ENCODE measurements around the gene NKRF. TPM values are rescaled to one million over a fixed set of nuclear protein-coding genes. Genes with fewer than 3 reads are reported as not detected.

The NKRF gene
- total RNA-seq, 2 experiments from 2014 or later = 13.8 to 14.7 TPM

- Mint-ChIP-seq H3K36me3 (ENCODE audit: low read depth) (peaks cover 10% of the 10 kb centered on the region), H3K9me3 (no peaks in the 10 kb centered on the region), H3K27ac (peak overlapping the region; percentile 83), H3K4me3 (peak overlapping the region; percentile 92), H3K4me1 (peaks cover 38% of the 10 kb centered on the region), H3K27me3 (peaks cover 9% of the 10 kb centered on the region)
- DNase-seq = no peak
- ChIA-PET POLR2A (interaction anchor here (1.0 to 3.2 kb wide), 12 partner anchors 9 to 248 kb away, joined by 3 to 22 read pairs (median 8); partner anchors contain the start of genes SEPTIN6, SLC25A5 and UPF3B), CTCF (interaction anchor here (0.7 to 3.6 kb wide), 4 partner anchors 11 to 150 kb away, joined by 3 to 17 read pairs (median 4); no protein-coding TSS in a partner anchor)
Measured at GRCh38 chrX:119604766-119605463, 1.3 kb downstream of the NKRF start.

GRCh38 chrX:119602701-119603255 is 3.4 kb downstream of the NKRF start:
- H3K4me3 Mint-ChIP-seq = no peak overlapping the region
- CTCF ChIA-PET = interaction anchor here (1.4 to 3.6 kb wide), 2 partner anchors 126 to 178 kb away, joined by 3 to 17 read pairs; no protein-coding TSS in a partner anchor
- no peak for DNase-seq
- H3K27ac Mint-ChIP-seq = no peak overlapping the region
- H3K27me3 Mint-ChIP-seq = no peaks in the 10 kb centered on the region
- peaks cover 41% of the 10 kb centered on the region for H3K4me1 Mint-ChIP-seq
- no peaks in the 10 kb centered on the region for H3K9me3 Mint-ChIP-seq
- H3K36me3 Mint-ChIP-seq (ENCODE audit: low read depth) = peaks cover 10% of the 10 kb centered on the region
- POLR2A ChIA-PET = interaction anchor here (0.9 to 1.5 kb wide), 2 partner anchors 88 to 134 kb away, joined by 3 to 5 read pairs; no protein-coding TSS in a partner anchor

- no peak for DNase-seq
- Mint-ChIP-seq H3K27ac (no peak overlapping the region), H3K36me3 (ENCODE audit: low read depth) (peaks cover 26% of the 10 kb centered on the region), H3K4me3 (no peak overlapping the region), H3K9me3 (no peaks in the 10 kb centered on the region), H3K4me1 (peaks cover 4% of the 10 kb centered on the region), H3K27me3 (no peaks in the 10 kb centered on the region)
- POLR2A ChIA-PET = interaction anchor here (1.1 to 1.4 kb wide), 2 partner anchors 11 to 15 kb away, joined by 3 to 8 read pairs; no protein-coding TSS in a partner anchor
- CTCF ChIA-PET = no interaction called here
Measured at GRCh38 chrX:119589810-119590209, 16.4 kb downstream of the NKRF start.

- Mint-ChIP-seq H3K27me3 (no peaks in the 10 kb centered on the region), H3K9me3 (no peaks in the 10 kb centered on the region), H3K27ac (peak overlapping the region; percentile 4), H3K36me3 (ENCODE audit: low read depth) (peaks cover 4% of the 10 kb centered on the region), H3K4me3 (no peak overlapping the region), H3K4me1 (peaks cover 14% of the 10 kb centered on the region)
- CTCF ChIA-PET = interaction anchor here (1.1 to 1.3 kb wide), 3 partner anchors 10 to 178 kb away, joined by 3 read pairs; no protein-coding TSS in a partner anchor
- no peak for DNase-seq
- POLR2A ChIA-PET = interaction anchor here (0.5 to 1.6 kb wide), 7 partner anchors 9 to 170 kb away, joined by 3 to 8 read pairs (median 3); partner anchors contain the start of genes NKRF, STEEP1 and UBE2A
Measured at GRCh38 chrX:119583431-119584059, 22.7 kb downstream of the NKRF start.

- Mint-ChIP-seq H3K4me1 (peaks cover 31% of the 10 kb centered on the region), H3K27ac (no peak overlapping the region), H3K27me3 (no peaks in the 10 kb centered on the region), H3K9me3 (no peaks in the 10 kb centered on the region), H3K36me3 (ENCODE audit: low read depth) (peaks cover 11% of the 10 kb centered on the region), H3K4me3 (no peak overlapping the region)
- ChIA-PET CTCF (no interaction called here), POLR2A (interaction anchor here (0.8 to 1.7 kb wide), 4 partner anchors 10 to 196 kb away, joined by 3 to 5 read pairs (median 4); partner anchors contain the start of gene NKRF)
- DNase-seq = no peak
Measured at GRCh38 chrX:119579414-119579813, 26.8 kb downstream of the NKRF start.

GRCh38 chrX:119574394-119575266 is 31.6 kb downstream of the NKRF start, which contains the start of gene UBE2A:
Gene UBE2A (plus strand): TSS chrX:119574563. CDS start chrX:119574712, 149 bp downstream.
- H3K4me1 Mint-ChIP-seq = peaks cover 30% of the 10 kb centered on the region
- ChIA-PET CTCF (interaction anchor here (0.6 to 1.6 kb wide), 4 partner anchors 58 to 313 kb away, joined by 3 read pairs; no protein-coding TSS in a partner anchor), POLR2A (interaction anchor here (0.5 to 4.7 kb wide), 24 partner anchors 9 to 297 kb away, joined by 3 to 28 read pairs (median 4); partner anchors contain the start of genes NDUFA1, NKRF, RNF113A and RPL39)
- H3K4me3 Mint-ChIP-seq = peak within 1 kb of the TSS; percentile 93
- H3K9me3 Mint-ChIP-seq = no peaks in the 10 kb centered on the region
- peak; percentile 88 for DNase-seq
- peak within 1 kb of the TSS; percentile 81 for H3K27ac Mint-ChIP-seq
- no peaks in the 10 kb centered on the region for H3K27me3 Mint-ChIP-seq
- peaks cover 9% of the 10 kb centered on the region for H3K36me3 Mint-ChIP-seq (ENCODE audit: low read depth)

GRCh38 chrX:119573840-119574393 is 32.3 kb downstream of the NKRF start:
- Mint-ChIP-seq H3K27ac (peak overlapping the region; percentile 81), H3K36me3 (ENCODE audit: low read depth) (peaks cover 9% of the 10 kb centered on the region), H3K27me3 (no peaks in the 10 kb centered on the region), H3K9me3 (no peaks in the 10 kb centered on the region), H3K4me1 (peaks cover 30% of the 10 kb centered on the region), H3K4me3 (peak overlapping the region; percentile 93)
- POLR2A ChIA-PET = interaction anchor here (0.6 to 4.7 kb wide), 15 partner anchors 9 to 297 kb away, joined by 3 to 28 read pairs (median 5); partner anchors contain the start of genes NDUFA1, RNF113A, RPL39 and SLC25A5
- DNase-seq = no peak
- CTCF ChIA-PET = interaction anchor here (1.2 to 1.6 kb wide), 2 partner anchors 58 to 156 kb away, joined by 3 read pairs; no protein-coding TSS in a partner anchor

- Mint-ChIP-seq H3K36me3 (ENCODE audit: low read depth) (peaks cover 6% of the 10 kb centered on the region), H3K4me1 (peaks cover 27% of the 10 kb centered on the region), H3K4me3 (peak overlapping the region; percentile 93), H3K9me3 (no peaks in the 10 kb centered on the region), H3K27me3 (no peaks in the 10 kb centered on the region), H3K27ac (no peak overlapping the region)
- DNase-seq = no peak
- ChIA-PET POLR2A (interaction anchor here (1.0 to 4.7 kb wide), 8 partner anchors 8 to 280 kb away, joined by 3 to 28 read pairs (median 6); partner anchors contain the start of genes RPL39, SLC25A5, STEEP1 and UPF3B), CTCF (interaction anchor here (1.2 kb wide), 1 partner anchor 156 kb away, joined by 3 read pairs; no protein-coding TSS in a partner anchor)
Measured at GRCh38 chrX:119573222-119573621, 33.0 kb downstream of the NKRF start.

- Mint-ChIP-seq H3K9me3 (no peaks in the 10 kb centered on the region), H3K4me1 (peaks cover 14% of the 10 kb centered on the region), H3K27ac (no peak overlapping the region), H3K36me3 (ENCODE audit: low read depth) (no peaks in the 10 kb centered on the region), H3K27me3 (peaks cover 1% of the 10 kb centered on the region), H3K4me3 (no peak overlapping the region)
- no peak for DNase-seq
- ChIA-PET CTCF (no interaction called here), POLR2A (no interaction called here)
Measured at GRCh38 chrX:119570351-119570835, 35.8 kb downstream of the NKRF start.

GRCh38 chrX:119565107-119565663 is 41.0 kb downstream of the NKRF start, which contains the start of gene STEEP1:
Gene STEEP1 (minus strand): TSS chrX:119565409. CDS start chrX:119565355, 54 bp downstream.
- peaks cover 1% of the 10 kb centered on the region for H3K27me3 Mint-ChIP-seq
- H3K9me3 Mint-ChIP-seq = no peaks in the 10 kb centered on the region
- peak; percentile 89 for DNase-seq
- ChIA-PET CTCF (no interaction called here), POLR2A (interaction anchor here (0.9 to 2.2 kb wide), 5 partner anchors 10 to 97 kb away, joined by 3 to 28 read pairs (median 3); partner anchors contain the start of genes SLC25A5 and UBE2A)
- peak within 1 kb of the TSS; percentile 84 for H3K27ac Mint-ChIP-seq
- H3K36me3 Mint-ChIP-seq (ENCODE audit: low read depth) = no peaks in the 10 kb centered on the region
- peak within 1 kb of the TSS; percentile 94 for H3K4me3 Mint-ChIP-seq
- H3K4me1 Mint-ChIP-seq = peaks cover 19% of the 10 kb centered on the region

- no peak for DNase-seq
- Mint-ChIP-seq H3K27ac (no peak overlapping the region), H3K27me3 (no peaks in the 10 kb centered on the region), H3K4me3 (no peak overlapping the region), H3K9me3 (no peaks in the 10 kb centered on the region), H3K36me3 (ENCODE audit: low read depth) (peaks cover 6% of the 10 kb centered on the region), H3K4me1 (no peaks in the 10 kb centered on the region)
- POLR2A ChIA-PET = no interaction called here
- CTCF ChIA-PET = no interaction called here
Measured at GRCh38 chrX:119552508-119552907, 53.7 kb downstream of the NKRF start.

Measured in activated CD4-positive, alpha-beta memory T cell treated with anti-CD3 and anti-CD28 coated beads, Interleukin-2, amount 10 ng/mL, durations not matched to agents 7 days and 5 days (primary cell).